Peyer's patch (tissue), 4 donors: ENCODE measurements around the gene COL3A1.
A peak's percentile ranks its signal among the peaks of the same experiment; 100 is the strongest.

ENCODE experiments used
- CTCF ChIP-seq, 6 experiments: fragments of 450-650 bp in 4 of 6; fragments of 200-600 bp in 2 of 6; sonication (generic) in 1 of 6; IDR thresholded peaks; one replicate each; pipeline ENCODE4 v1.5.1; 2017 to 2019; ENCODE audit warnings: antibody characterized with exemption in 6 of 6, mild to moderate bottlenecking in 3 of 6, moderate library complexity in 1 of 6
- POLR2A ChIP-seq, 2 donors: fragments of 450-650 bp; IDR thresholded peaks; one replicate each; pipeline ENCODE4 v1.5.1; 2017; ENCODE audit warnings: antibody characterized with exemption in 2 of 2, mild to moderate bottlenecking in 2 of 2, moderate library complexity in 2 of 2

GRCh38 chr2:188984065-188984491, 9.9 kb downstream of the COL3A1 start:
- TF ChIP-seq CTCF (IDR thresholded peaks at IDR 0.05) (peak in 1 of 6 experiments; percentile 25), POLR2A (IDR thresholded peaks at IDR 0.05) (no peak)
